GM23248 (cell line): ENCODE data around the gene TMEM72.

Experiments used
- EZH2 ChIP-seq: fragments of 200-600 bp; sonication (generic); IDR thresholded peaks from 2 replicates; pipeline ENCODE4 v1.6.1; 2018; ENCODE audit warnings: antibody characterized with exemption, mild to moderate bottlenecking; ENCODE audit not compliant: insufficient read depth, poor library complexity, severe bottlenecking
- EZH2phosphoT487 ChIP-seq: fragments of 200-600 bp; sonication (generic); IDR thresholded peaks from 2 replicates; pipeline ENCODE4 v1.6.1; 2018; ENCODE audit warnings: antibody characterized with exemption, moderate library complexity, mild to moderate bottlenecking, low read depth; ENCODE audit not compliant: insufficient read depth

DNA sequence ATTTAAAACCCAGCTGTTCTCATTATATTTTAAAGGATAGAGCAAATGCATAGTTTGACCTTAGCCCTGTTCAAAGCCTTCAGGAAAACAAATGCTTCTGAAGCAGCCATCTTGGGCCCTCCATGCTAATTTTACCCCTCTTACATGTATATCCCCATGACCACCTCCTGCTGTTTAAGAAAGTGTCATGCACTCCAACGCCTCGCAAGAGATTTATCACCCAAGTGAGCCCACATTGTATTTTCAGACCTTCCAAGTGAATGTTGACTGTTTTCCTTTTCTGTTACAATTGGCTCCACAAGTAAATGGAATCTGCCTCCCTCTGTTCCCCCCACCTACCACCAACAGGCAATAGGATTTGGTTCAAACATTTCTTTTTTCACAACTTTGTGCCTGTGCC is 5.3 kb downstream of the TMEM72 start:
- TF ChIP-seq EZH2, result no peak
- no peak for TF ChIP-seq EZH2phosphoT487
